HepG2 (cell line): ENCODE data around the gene RPS6KA2. TPM values are rescaled to one million over a fixed set of nuclear protein-coding genes. Genes with fewer than 3 reads are reported as not detected.

Experiments
- ATAC-seq: fragments of 200-7000 bp; cut with Tn5 transposase; 3 replicates; pipeline ENCODE4 v1.9.1; 2020; ENCODE audit warnings: mild to moderate bottlenecking, moderate library complexity
- BruUV-seq: library from RNA; stranded (reverse); fragments of 400-500 nt; replicated peaks from 2 replicates; lab custom pipeline; 2021; lab: Mats Ljungman, UMichigan
- CTCF ChIA-PET: fragments of 300-600 bp; formaldehyde crosslinking; extraction: SDS; loops from one replicate; lab custom pipeline; 2021; ENCODE audit warnings: low total read pairs, inconsistent platforms, low intra/inter-chr PET ratio; lab: Yijun Ruan, JAX
- POLR2A ChIA-PET: fragments of 350-600 bp; sonication (Branson Sonifier 250); formaldehyde crosslinking; loops from one replicate; lab custom pipeline; 2020; ENCODE audit warnings: antibody characterized with exemption, inconsistent platforms; lab: Yijun Ruan, JAX
- DNase-seq: peaks from one replicate; pipeline ENCODE4 v3.0.0-alpha.2; 2015; ENCODE audit warnings: low spot score
- FAIRE-seq: peaks from 3 replicates; lab custom pipeline; 2011; peaks lifted over from hg19 to GRCh38; lab: Jason Lieb, UNC
- H2AFZ ChIP-seq: one replicate; pipeline ENCODE4 v1.6.1; 2011; ENCODE audit warnings: low read length, inconsistent platforms
- H3K27ac ChIP-seq: fragments of 300-600 bp; 3 replicates; pipeline ENCODE4 v1.8.0; 2011; ENCODE audit warnings: mixed run types, mild to moderate bottlenecking, mixed read lengths, low read length, inconsistent platforms; ENCODE audit not compliant: insufficient read depth; ENCODE audit errors: extremely low read length
- H3K27me3 ChIP-seq, 2 experiments: fragments of 200-600 bp in 1 of 2; 2 replicates in 1 of 2; 3 replicates in 1 of 2; pipeline versions ENCODE4 v1.6.0 to v1.8.0; 2011; ENCODE audit warnings: low read length in 2 of 2, mild to moderate bottlenecking in 2 of 2, moderate library complexity in 2 of 2, inconsistent platforms in 1 of 2; ENCODE audit not compliant: insufficient read depth in 2 of 2, control insufficient read depth in 1 of 2
- H3K36me3 ChIP-seq, 2 experiments: fragments of 200-600 bp in 1 of 2; replicated peaks in 1 of 2; 2 replicates in 1 of 2; 3 replicates in 1 of 2; pipeline versions ENCODE4 v1.5.1 to v1.8.0; 2011; ENCODE audit warnings: low read length in 2 of 2, inconsistent platforms in 1 of 2; ENCODE audit not compliant: insufficient read depth in 2 of 2, control insufficient read depth in 1 of 2
- H3K4me1 ChIP-seq: 2 replicates; pipeline ENCODE4 v1.5.1; 2012; ENCODE audit warnings: low read length, inconsistent platforms; ENCODE audit not compliant: insufficient read depth
- H3K4me2 ChIP-seq: 2 replicates; pipeline ENCODE4 v1.6.0; 2011; ENCODE audit warnings: low read depth, low read length, inconsistent platforms
- H3K4me3 ChIP-seq, 3 experiments: fragments of 200-600 bp in 1 of 3; sonication (generic), shearing (Covaris generic) in 1 of 3; replicated peaks in 1 of 3; 2 replicates each; pipeline ENCODE4 v1.5.1; 2011 to 2016; ENCODE audit warnings: low read length in 3 of 3, inconsistent platforms in 2 of 3, low read depth in 2 of 3, mild to moderate bottlenecking in 2 of 3, control low read depth in 1 of 3, mixed read lengths in 1 of 3; ENCODE audit not compliant: insufficient read depth in 1 of 3
- H3K79me2 ChIP-seq: one replicate; pipeline ENCODE4 v1.6.1; 2011; ENCODE audit warnings: low read length, inconsistent platforms; ENCODE audit not compliant: insufficient read depth
- H3K9ac ChIP-seq: 2 replicates; pipeline ENCODE4 v1.6.0; 2011; ENCODE audit warnings: mild to moderate bottlenecking, low read depth, low read length, inconsistent platforms; ENCODE audit not compliant: insufficient read depth
- H3K9me3 ChIP-seq: 2 replicates; pipeline ENCODE4 v1.5.1; 2012; ENCODE audit warnings: mild to moderate bottlenecking, low read length
- H4K20me1 ChIP-seq: 2 replicates; pipeline ENCODE4 v1.6.0; 2011; ENCODE audit warnings: inconsistent platforms, mild to moderate bottlenecking, low read length, moderate library complexity; ENCODE audit not compliant: insufficient read depth
- ATF7 ChIP-seq, 2 experiments: fragments of 450-650 bp in 1 of 2; sonication (generic) in 1 of 2; formaldehyde crosslinking in 1 of 2; IDR thresholded peaks; 2 replicates each; pipeline versions ENCODE4 v1.4.0 to v1.6.1; 2016 to 2020; ENCODE audit warnings: antibody characterized with exemption in 1 of 2, mild to moderate bottlenecking in 1 of 2, missing genetic modification reagents in 1 of 2
- CREB1 ChIP-seq, 2 experiments: fragments of 450-650 bp in 1 of 2; IDR thresholded peaks; 2 replicates each; pipeline ENCODE4 v1.6.1; 2016 to 2017; ENCODE audit warnings: control low read depth in 1 of 2, mild to moderate bottlenecking in 1 of 2, missing compliant biosample characterization in 1 of 2, missing genetic modification characterization in 1 of 2
- FOXP1 ChIP-seq, 2 experiments: fragments of 450-650 bp in 1 of 2; IDR thresholded peaks; 2 replicates each; pipeline ENCODE4 v1.6.1; 2017 to 2018; ENCODE audit warnings: antibody characterized with exemption in 1 of 2
- NR2F1 ChIP-seq, 2 experiments: fragments of 450-650 bp in 1 of 2; formaldehyde crosslinking in 1 of 2; IDR thresholded peaks; 2 replicates each; pipeline versions ENCODE4 v1.5.0 to v1.6.1; 2016 to 2020; ENCODE audit warnings: mild to moderate bottlenecking in 1 of 2, missing compliant biosample characterization in 1 of 2, missing genetic modification reagents in 1 of 2, moderate library complexity in 1 of 2
- TMF1 ChIP-seq: sonication (generic); formaldehyde crosslinking; IDR thresholded peaks from 2 replicates; pipeline ENCODE4 v1.8.1; 2022; ENCODE audit warnings: low read depth, missing genetic modification reagents
- ZMYM2 ChIP-seq: sonication (generic); formaldehyde crosslinking; IDR thresholded peaks from 2 replicates; pipeline ENCODE4 v1.8.0; 2022; ENCODE audit warnings: mild to moderate bottlenecking, missing genetic modification reagents
- ZNF350 ChIP-seq: sonication (generic); formaldehyde crosslinking; IDR thresholded peaks from 2 replicates; pipeline ENCODE4 v1.4.0; 2020; ENCODE audit warnings: mild to moderate bottlenecking, low read depth, missing genetic modification reagents, borderline replicate concordance
- ZNF569 ChIP-seq: sonication (generic); formaldehyde crosslinking; IDR thresholded peaks from 2 replicates; pipeline ENCODE4 v1.5.0; 2020; ENCODE audit warnings: mild to moderate bottlenecking, missing genetic modification reagents, moderate library complexity, borderline replicate concordance
- ZNF607 ChIP-seq: sonication (generic); formaldehyde crosslinking; IDR thresholded peaks from 2 replicates; pipeline ENCODE4 v1.5.1; 2020; ENCODE audit warnings: missing genetic modification reagents, mild to moderate bottlenecking, borderline replicate concordance
- WGBS: methylation state at CpG from one replicate; pipeline ENCODE4 v1.1.6; 2017; ENCODE audit warnings: low lambda C conversion rate; 5-methylcytosine and 5-hydroxymethylcytosine counted together
- in situ Hi-C: cut with HindIII; loops from 2 replicates; pipeline ENCODE4 v1.10.0; 2017; ENCODE audit warnings: low pct_unique_long_range_greater_than_20kb; ENCODE audit not compliant: extremely low pct_ligation_motif_present
- intact Hi-C: fragments of 100-400 bp; cut with micrococcal nuclease; formaldehyde crosslinking; loops from one replicate; pipeline ENCODE4 v1.10.0; 2022; ENCODE audit not compliant: unreplicated experiment
- polyA plus RNA-seq, 8 experiments: library from polyadenylated mRNA; depleted of rRNA in 3 of 8; stranded (reverse) in 7 of 8; unstranded in 1 of 8; fragments of >200 nt; fragmentation: Illumina TruSeq in 4 of 8; extraction: Trizol in 4 of 8; gene quantifications; 2 replicates each; pipeline versions ENCODE4 v1.2.1 to v1.2.3, GENCODE V29; 2011 to 2016; ENCODE audit warnings: low read depth in 4 of 8, missing spikeins in 1 of 8, mixed read lengths in 1 of 8; ENCODE audit not compliant: insufficient read depth in 1 of 8
- total RNA-seq, 5 experiments: library from RNA; depleted of rRNA; stranded (reverse); fragments of >200 nt; fragmentation: Illumina TruSeq; extraction: Trizol; gene quantifications; 2 replicates each; pipeline ENCODE4 v1.2.3, GENCODE V29; 2016; ENCODE audit warnings: low read depth in 1 of 5

The RPS6KA2 gene
- total and polyA plus RNA-seq, 2 of the 13 experiments (the other 11 are each of a cell fraction or from before 2014, with no cell fraction given): 0.22 to 0.38 TPM

DNA sequence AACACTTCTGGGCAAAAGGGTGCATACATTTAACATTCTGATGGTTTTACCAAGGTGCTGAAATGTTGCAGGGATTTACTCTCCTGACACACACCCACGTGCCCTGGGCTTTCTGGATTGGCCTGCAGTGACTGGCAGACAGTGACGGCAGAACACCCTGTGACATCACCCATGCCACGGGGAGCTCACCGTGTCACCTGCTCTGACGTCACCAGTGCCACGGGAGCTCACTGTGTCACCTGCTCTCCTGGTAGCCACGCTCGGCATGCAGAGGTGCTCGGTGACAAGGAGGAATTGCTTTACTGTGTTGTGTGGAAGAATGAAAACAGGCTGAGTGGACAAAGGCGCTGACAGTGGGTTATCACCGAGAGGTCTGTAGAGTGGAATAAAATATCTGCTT is 139.9 kb downstream of the RPS6KA2 start:
- DNase-seq (no peak), ATAC-seq (no peak), FAIRE-seq (no peak)
- Histone ChIP-seq H3K4me3 (no peak overlapping the region), H4K20me1 (no peaks in the 10 kb centered on the region), H2AFZ (no peak overlapping the region), H3K4me2 (no peak overlapping the region), H3K27me3 (peaks cover 11 to 91% of the 10 kb centered on the region in 2 experiments), H3K27ac (no peak overlapping the region), H3K9me3 (no peaks in the 10 kb centered on the region), H3K36me3 (no peaks in the 10 kb centered on the region), H3K4me1 (no peaks in the 10 kb centered on the region), H3K79me2 (no peaks in the 10 kb centered on the region), H3K9ac (no peak overlapping the region)
- POLR2A ChIA-PET: no interaction called here
- intact Hi-C loops: no loop called here
- TF ChIP-seq CREB1 (IDR thresholded peaks at IDR 0.05) (peak; percentile 98), CREB1 (CRISPR knock-in tag; IDR thresholded peaks at IDR 0.05) (no peak), ZNF569 (no peak), ATF7 (IDR thresholded peaks at IDR 0.05) (peak; percentile 83), ATF7 (CRISPR knock-in tag; IDR thresholded peaks at IDR 0.05) (no peak)
- no TSS peak for BruUV-seq
- in situ Hi-C loops: no loop called here
- 19% methylated on average over 11 of the region's 11 CpGs for WGBS
- CTCF ChIA-PET: no interaction called here

DNA sequence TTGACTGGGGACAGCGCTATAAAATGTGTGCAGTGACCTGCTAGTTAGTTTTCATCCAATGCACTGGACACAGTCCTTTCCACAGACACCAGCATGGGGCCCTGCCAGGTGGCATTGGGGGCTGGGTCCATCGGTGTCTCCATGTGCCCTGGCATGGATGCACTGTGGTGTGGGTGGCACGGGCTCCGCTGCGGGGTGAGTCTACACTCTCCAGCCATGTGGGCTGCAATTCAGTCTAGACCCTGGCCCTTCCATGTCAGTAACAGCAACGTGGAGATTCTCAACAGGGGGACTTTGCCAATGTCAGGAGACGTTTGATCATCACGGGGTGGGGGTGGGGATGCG is 140.5 kb downstream of the RPS6KA2 start:
- ChIA-PET CTCF (no interaction called here), POLR2A (no interaction called here)
- Histone ChIP-seq H3K4me3 (no peak overlapping the region), H3K36me3 (no peaks in the 10 kb centered on the region), H3K27ac (no peak overlapping the region), H4K20me1 (no peaks in the 10 kb centered on the region), H3K4me2 (no peak overlapping the region), H3K79me2 (no peaks in the 10 kb centered on the region), H3K9me3 (no peaks in the 10 kb centered on the region), H3K4me1 (no peaks in the 10 kb centered on the region), H3K27me3 (peaks cover 11 to 92% of the 10 kb centered on the region in 2 experiments), H3K9ac (no peak overlapping the region), H2AFZ (no peak overlapping the region)
- no peak for FAIRE-seq
- BruUV-seq: no TSS peak
- intact Hi-C loops: no loop called here
- in situ Hi-C loops: no loop called here
- WGBS: 51% methylated on average over 8 of the region's 9 CpGs
- DNase-seq: no peak
- TF ChIP-seq ZMYM2 (CRISPR knock-in tag) (no peak), TMF1 (CRISPR knock-in tag) (no peak), ZNF350 (CRISPR knock-in tag) (no peak), ZNF607 (no peak), NR2F1 (CRISPR knock-in tag; IDR thresholded peaks at IDR 0.05) (no peak), FOXP1 (IDR thresholded peaks at IDR 0.05) (no peak), FOXP1 (CRISPR knock-in tag; IDR thresholded peaks at IDR 0.05) (no peak)
- no peak for ATAC-seq
